Vagina (tissue), 2 donors: Measurements from ENCODE around the gene INPP5A. TPM values are rescaled to one million over a fixed set of nuclear protein-coding genes. Genes with fewer than 3 reads are reported as not detected.

Experiments
- DNase-seq, 2 donors: peaks; one replicate each; pipeline ENCODE4 v3.0.0-alpha.2; 2017; ENCODE audit errors: extremely low spot score in 2 of 2
- H3K27ac ChIP-seq: fragments of 200-600 bp; sonication (generic); one replicate; pipeline ENCODE4 v1.5.1; 2019
- H3K27me3 ChIP-seq: fragments of 200-600 bp; sonication (generic); one replicate; pipeline ENCODE4 v1.5.1; 2019
- H3K36me3 ChIP-seq, 2 donors: fragments of 200-600 bp; sonication (generic); one replicate each; pipeline ENCODE4 v1.5.1; 2017 to 2019
- H3K4me1 ChIP-seq: fragments of 200-600 bp; sonication (generic); one replicate; pipeline ENCODE4 v1.5.1; 2019
- H3K4me3 ChIP-seq, 2 donors: fragments of 200-600 bp; sonication (generic); 1 replicate in 1 of 2; 2 replicates in 1 of 2; pipeline ENCODE4 v1.5.1; 2016 to 2019
- H3K9me3 ChIP-seq: fragments of 200-600 bp; sonication (generic); one replicate; pipeline ENCODE4 v1.5.1; 2019
- CTCF ChIP-seq, 3 experiments: fragments of 450-650 bp in 2 of 3; fragments of 200-600 bp in 1 of 3; sonication (generic) in 1 of 3; IDR thresholded peaks; one replicate each; pipeline ENCODE4 v1.5.1; 2017 to 2019; ENCODE audit warnings: antibody characterized with exemption in 3 of 3, mild to moderate bottlenecking in 2 of 3, moderate library complexity in 2 of 3
- POLR2A ChIP-seq, 2 donors: fragments of 450-650 bp; IDR thresholded peaks; one replicate each; pipeline ENCODE4 v1.6.1; 2017; ENCODE audit warnings: antibody characterized with exemption in 2 of 2, mild to moderate bottlenecking in 2 of 2, moderate library complexity in 2 of 2
- POLR2AphosphoS5 ChIP-seq, 2 donors: sonication (generic); formaldehyde crosslinking; IDR thresholded peaks; one replicate each; pipeline ENCODE4 v1.9.0; 2017; ENCODE audit warnings: antibody characterized with exemption in 2 of 2, mild to moderate bottlenecking in 2 of 2, low read depth in 1 of 2; ENCODE audit not compliant: insufficient read depth in 1 of 2
- intact Hi-C: fragments of 100-400 bp; cut with DNase I; formaldehyde crosslinking; loops from one replicate; pipeline ENCODE4 v1.15.1; 2023
- total RNA-seq: library from RNA; depleted of rRNA; stranded (reverse); fragments of >200 nt; gene quantifications from one replicate; pipeline ENCODE4 v1.2.3, GENCODE V29; 2016

Gene INPP5A
- total RNA-seq, 1 donor from 2014 or later: 24.3 TPM

- H3K4me3 ChIP-seq: no peak overlapping the region
- H3K27me3 ChIP-seq: no peaks in the 10 kb centered on the region
- no peak overlapping the region for H3K27ac ChIP-seq
- no peaks in the 10 kb centered on the region for H3K9me3 ChIP-seq
- TF ChIP-seq POLR2A (IDR thresholded peaks at IDR 0.05) (no peak), POLR2AphosphoS5 (IDR thresholded peaks at IDR 0.05; ENCODE audit: insufficient read depth in 1 of 2, low read depth in 1 of 2) (no peak), CTCF (IDR thresholded peaks at IDR 0.05) (no peak)
- peaks cover 0 to 6% of the 10 kb centered on the region in 2 donors for H3K36me3 ChIP-seq
- no peak for DNase-seq
- peaks cover 18% of the 10 kb centered on the region for H3K4me1 ChIP-seq
- intact Hi-C loops: no loop called here
Measured at GRCh38 chr10:132696204-132696603, 158.6 kb downstream of the INPP5A start.

- TF ChIP-seq POLR2AphosphoS5 (IDR thresholded peaks at IDR 0.05; ENCODE audit: insufficient read depth in 1 of 2, low read depth in 1 of 2) (no peak), POLR2A (IDR thresholded peaks at IDR 0.05) (no peak), CTCF (IDR thresholded peaks at IDR 0.05) (no peak)
- Histone ChIP-seq H3K27me3 (no peaks in the 10 kb centered on the region), H3K36me3 (no peaks in the 10 kb centered on the region), H3K9me3 (no peaks in the 10 kb centered on the region), H3K27ac (no peak overlapping the region), H3K4me3 (no peak overlapping the region), H3K4me1 (peaks cover 21% of the 10 kb centered on the region)
- intact Hi-C loops: no loop called here
- no peak for DNase-seq
Measured at GRCh38 chr10:132696728-132697577, 159.4 kb downstream of the INPP5A start.

GRCh38 chr10:132697578-132698200 is 160.1 kb downstream of the INPP5A start:
- intact Hi-C loops: no loop called here
- TF ChIP-seq POLR2A (IDR thresholded peaks at IDR 0.05) (no peak), CTCF (IDR thresholded peaks at IDR 0.05) (no peak), POLR2AphosphoS5 (IDR thresholded peaks at IDR 0.05; ENCODE audit: insufficient read depth in 1 of 2, low read depth in 1 of 2) (no peak)
- H3K27ac ChIP-seq: no peak overlapping the region
- H3K36me3 ChIP-seq: no peaks in the 10 kb centered on the region
- peaks cover 21% of the 10 kb centered on the region for H3K4me1 ChIP-seq
- DNase-seq: no peak
- no peaks in the 10 kb centered on the region for H3K9me3 ChIP-seq
- no peak overlapping the region for H3K4me3 ChIP-seq
- H3K27me3 ChIP-seq: no peaks in the 10 kb centered on the region

- H3K27ac ChIP-seq: no peak overlapping the region
- H3K4me1 ChIP-seq: peaks cover 21% of the 10 kb centered on the region
- no peak for TF ChIP-seq CTCF (IDR thresholded peaks at IDR 0.05)
- TF ChIP-seq POLR2A (IDR thresholded peaks at IDR 0.05): no peak
- no peak for TF ChIP-seq POLR2AphosphoS5 (IDR thresholded peaks at IDR 0.05; ENCODE audit: insufficient read depth in 1 of 2, low read depth in 1 of 2)
- H3K27me3 ChIP-seq: no peaks in the 10 kb centered on the region
- DNase-seq: no peak
- no peaks in the 10 kb centered on the region for H3K9me3 ChIP-seq
- intact Hi-C loops: no loop called here
- H3K36me3 ChIP-seq: no peaks in the 10 kb centered on the region
- H3K4me3 ChIP-seq: no peak overlapping the region
Measured at GRCh38 chr10:132698211-132698751, 160.7 kb downstream of the INPP5A start.
